Heart left ventricle (tissue), 16 donors: Measurements from ENCODE around the gene TCEANC. TPM values are rescaled to one million over a fixed set of nuclear protein-coding genes. Genes with fewer than 3 reads are reported as not detected.

Source experiments
- ATAC-seq, 4 donors: fragments of 200-7000 bp; cut with Tn5 transposase; one replicate each; pipeline ENCODE4 v1.9.1; 2020 to 2022; ENCODE audit warnings: moderate library complexity in 4 of 4, mild to moderate bottlenecking in 3 of 4, moderate number of reproducible peaks in 1 of 4
- DNase-seq, 5 donors: peaks; one replicate each; pipeline ENCODE4 v3.0.0-alpha.2; 2020
- H3K27ac ChIP-seq, 12 donors: fragments of 200-600 bp; sonication (generic) in 4 of 12; one replicate each; pipeline versions ENCODE4 v1.5.0 to v1.8.0; 2016 to 2022; ENCODE audit warnings: mild to moderate bottlenecking in 2 of 12
- H3K27me3 ChIP-seq, 9 donors: fragments of 200-600 bp; sonication (generic) in 2 of 9; one replicate each; pipeline versions ENCODE4 v1.5.1 to v1.8.0; 2016 to 2022; ENCODE audit warnings: mild to moderate bottlenecking in 3 of 9
- H3K36me3 ChIP-seq, 9 donors: fragments of 200-600 bp; sonication (generic) in 2 of 9; one replicate each; pipeline versions ENCODE4 v1.5.0 to v1.8.0; 2018 to 2022; ENCODE audit warnings: mild to moderate bottlenecking in 2 of 9
- H3K4me1 ChIP-seq, 12 donors: fragments of 200-600 bp; sonication (generic) in 4 of 12; one replicate each; pipeline versions ENCODE4 v1.5.0 to v1.8.0; 2016 to 2022; ENCODE audit warnings: mild to moderate bottlenecking in 3 of 12
- H3K4me3 ChIP-seq, 12 donors: fragments of 200-600 bp; sonication (generic) in 4 of 12; one replicate each; pipeline versions ENCODE4 v1.5.0 to v1.8.0; 2017 to 2022; ENCODE audit warnings: mild to moderate bottlenecking in 9 of 12, moderate library complexity in 4 of 12
- H3K9me3 ChIP-seq, 12 donors: fragments of 200-600 bp; sonication (generic) in 4 of 12; one replicate each; pipeline versions ENCODE4 v1.5.0 to v1.8.0; 2016 to 2022; ENCODE audit warnings: mild to moderate bottlenecking in 1 of 12
- POLR2A ChIP-seq, 2 donors: fragments of 450-650 bp; IDR thresholded peaks; one replicate each; pipeline ENCODE4 v1.6.1; 2017; ENCODE audit warnings: antibody characterized with exemption in 2 of 2, mild to moderate bottlenecking in 2 of 2, moderate library complexity in 2 of 2
- WGBS, 4 donors: extraction: QIAGEN DNeasy Blood & Tissue Kit in 2 of 4; methylation state at CpG; one replicate each; pipeline versions ENCODE4 v1.1.5 to v1.1.7; 2013 to 2018; 5-methylcytosine and 5-hydroxymethylcytosine counted together
- intact Hi-C, 10 donors: fragments of 100-400 bp; cut with DNase I; formaldehyde crosslinking; loops; one replicate each; pipeline versions ENCODE4 v1.11.1 to v1.14.2; 2022
- polyA plus RNA-seq, 2 donors: library from polyadenylated mRNA; stranded (reverse); fragments of 200-250 nt; gene quantifications; one replicate each; pipeline ENCODE4 v1.2.3, GENCODE V29; 2013
- total RNA-seq, 9 donors: library from RNA; depleted of rRNA in 2 of 9; stranded (reverse); fragments of >200 nt in 2 of 9; fragmentation: NEBNext Ultra II Directional in 3 of 9; extraction: Animal tissue kit (Norgen Biotek cat#: 25700) in 3 of 9; gene quantifications; one replicate each; pipeline versions ENCODE4 v1.1.0 to v1.2.4, GENCODE V29; 2016 to 2023
- TF ChIP-seq, protein P1 (sequence below), 12 donors: fragments of 200-600 bp; sonication (generic) in 4 of 12; IDR thresholded peaks; one replicate each; pipeline versions ENCODE4 v1.5.0 to v1.8.0; 2018 to 2022; ENCODE audit warnings: antibody characterized with exemption in 12 of 12, mild to moderate bottlenecking in 5 of 12
- donor health status: ischemic (EF 13 %, LVEDD 7.1; RV severe dilation, severe dysfunction).
- donor health status: healthy with polysubstance abuse.
- donor health status: DM: no; HTN: yes; CAD: no.
- donor health status: DM: no; HTN: no; CAD: no.
- donor health status: ischemic (EF 25% LVEDD 6.9; RV normal size, moderate dysfunction).
- donor health status: ischemic (EF 25% LVEDD 5.7; RV mildly dilated, moderate dysfunction).
- donor health status: healthy.
- donor health status: DM: yes; HTN: yes; CAD: no.
- donor health status: ischemic (EF 35%, LVEDD 5.7; RV mildly dilated, moderate dysfunction).
- donor health status: nonischemic (EF 11% LVEDD 7.7; RV severe dilation, severe dysfunction).
- donor health status: DM: yes; HTN: yes; CAD: no.
- donor health status: PGD.
- donor health status: ischemic (EF 29% LVEDD 5.4; RV normal size, mild dysfunction).
- donor health status: nonischemic (EF 23%, LVEDD 6.1; RV moderate dilation, normal function).

Gene TCEANC
- total and polyA plus RNA-seq, 11 donors: 1.0 to 6.8 (median 3.9) TPM

DNA sequence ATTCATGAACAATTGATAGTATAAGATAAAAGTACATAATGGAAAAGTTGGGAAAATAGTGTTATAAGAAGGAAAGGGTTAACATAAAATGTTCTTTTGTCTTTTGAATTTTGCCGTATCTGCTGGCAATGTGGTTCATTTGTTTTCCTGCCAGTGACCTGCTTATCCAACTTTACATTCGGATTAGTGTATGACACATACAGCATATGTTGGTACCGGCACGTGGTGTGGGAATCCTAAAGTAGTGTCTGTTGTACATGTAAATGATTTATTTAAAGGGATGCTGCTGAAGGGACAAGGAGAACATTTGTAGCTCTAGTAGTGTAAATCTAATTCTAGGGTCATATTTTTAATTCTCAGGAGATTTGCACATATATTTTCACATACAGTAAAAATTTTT lies 47.4 kb downstream of the TCEANC start:
- no peak overlapping the region for H3K4me3 ChIP-seq
- H3K36me3 ChIP-seq: peaks cover 0 to 15% (median 0%) of the 10 kb centered on the region in 9 donors
- intact Hi-C loops: no loop called here
- ATAC-seq (no peak), DNase-seq (no peak)
- TF ChIP-seq POLR2A (IDR thresholded peaks at IDR 0.05): no peak
- TF ChIP-seq, protein P1, sequence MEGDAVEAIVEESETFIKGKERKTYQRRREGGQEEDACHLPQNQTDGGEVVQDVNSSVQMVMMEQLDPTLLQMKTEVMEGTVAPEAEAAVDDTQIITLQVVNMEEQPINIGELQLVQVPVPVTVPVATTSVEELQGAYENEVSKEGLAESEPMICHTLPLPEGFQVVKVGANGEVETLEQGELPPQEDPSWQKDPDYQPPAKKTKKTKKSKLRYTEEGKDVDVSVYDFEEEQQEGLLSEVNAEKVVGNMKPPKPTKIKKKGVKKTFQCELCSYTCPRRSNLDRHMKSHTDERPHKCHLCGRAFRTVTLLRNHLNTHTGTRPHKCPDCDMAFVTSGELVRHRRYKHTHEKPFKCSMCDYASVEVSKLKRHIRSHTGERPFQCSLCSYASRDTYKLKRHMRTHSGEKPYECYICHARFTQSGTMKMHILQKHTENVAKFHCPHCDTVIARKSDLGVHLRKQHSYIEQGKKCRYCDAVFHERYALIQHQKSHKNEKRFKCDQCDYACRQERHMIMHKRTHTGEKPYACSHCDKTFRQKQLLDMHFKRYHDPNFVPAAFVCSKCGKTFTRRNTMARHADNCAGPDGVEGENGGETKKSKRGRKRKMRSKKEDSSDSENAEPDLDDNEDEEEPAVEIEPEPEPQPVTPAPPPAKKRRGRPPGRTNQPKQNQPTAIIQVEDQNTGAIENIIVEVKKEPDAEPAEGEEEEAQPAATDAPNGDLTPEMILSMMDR (IDR thresholded peaks at IDR 0.05): no peak
- WGBS, 4 donors: 40 to 52% (median 43%) methylated on average over 4 of the region's 4 CpGs
- no peak overlapping the region for H3K27ac ChIP-seq
- H3K9me3 ChIP-seq: no peaks in the 10 kb centered on the region
- peaks cover 0 to 63% (median 23%) of the 10 kb centered on the region in 12 donors for H3K4me1 ChIP-seq
- peaks cover 0 to 8% (median 0%) of the 10 kb centered on the region in 9 donors for H3K27me3 ChIP-seq

DNA sequence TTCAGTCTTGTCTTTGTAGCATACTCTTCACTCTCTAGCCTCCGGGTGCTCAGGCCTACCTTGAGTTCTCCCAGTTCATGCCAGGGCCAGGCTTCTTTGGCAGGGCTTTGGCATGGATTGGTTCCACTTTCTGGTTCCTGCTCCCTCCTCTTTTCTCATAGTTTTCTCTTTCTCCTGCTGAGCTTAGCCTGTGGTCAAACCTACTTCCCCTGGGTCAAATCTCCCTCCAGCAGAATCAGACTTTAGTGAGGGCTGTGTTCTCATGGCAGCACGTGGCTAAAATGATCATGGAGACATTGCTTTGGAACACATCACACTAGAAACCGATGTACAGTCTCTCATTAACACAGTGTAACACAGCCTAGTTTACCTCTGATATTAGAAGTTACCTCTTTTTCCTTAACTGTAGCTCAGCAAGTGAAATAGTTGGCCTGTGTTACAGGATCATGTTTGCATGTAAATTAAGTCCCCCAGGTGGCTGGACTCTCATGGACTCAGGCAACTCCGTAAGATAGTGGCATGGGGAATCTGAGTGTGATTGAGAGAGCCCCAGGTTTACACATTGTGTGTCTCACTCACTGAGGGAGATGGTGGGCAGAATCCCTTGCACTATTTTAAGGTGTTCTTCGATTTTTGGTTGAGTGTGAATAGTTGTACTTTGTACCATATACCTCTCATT lies 49.3 kb downstream of the TCEANC start:
- Histone ChIP-seq H3K9me3 (no peaks in the 10 kb centered on the region), H3K4me1 (peaks cover 0 to 56% (median 22%) of the 10 kb centered on the region in 12 donors), H3K36me3 (peaks cover 0 to 19% (median 0%) of the 10 kb centered on the region in 9 donors), H3K27ac (no peak overlapping the region), H3K4me3 (no peak overlapping the region), H3K27me3 (no peaks in the 10 kb centered on the region)
- 64 to 84% (median 73%) methylated on average over 5 of the region's 5 CpGs for WGBS, 4 donors
- TF ChIP-seq, protein P1 (IDR thresholded peaks at IDR 0.05): no peak
- TF ChIP-seq POLR2A (IDR thresholded peaks at IDR 0.05): no peak
- intact Hi-C loops: no loop called here
- no peak for ATAC-seq
- DNase-seq: no peak

DNA sequence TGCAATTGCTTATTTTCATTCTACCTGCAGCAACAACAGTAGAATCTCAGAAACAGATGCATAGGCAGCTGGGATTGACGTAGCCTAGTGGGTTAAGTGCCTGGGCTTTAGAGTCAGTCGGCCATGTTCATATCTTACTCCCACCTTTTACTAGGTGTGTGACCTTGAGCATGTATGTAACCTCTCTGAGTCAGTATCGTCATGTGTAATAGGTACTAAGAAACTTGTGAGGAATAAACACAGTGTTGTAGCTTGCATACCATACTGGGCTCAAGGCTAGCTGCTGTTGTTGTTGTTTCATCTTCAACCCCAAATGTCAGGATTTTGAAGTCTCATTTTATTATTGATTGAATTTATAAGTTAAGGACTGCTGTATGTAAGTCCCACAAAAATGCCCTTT lies 50.2 kb downstream of the TCEANC start:
- DNase-seq (no peak), ATAC-seq (no peak)
- Histone ChIP-seq H3K4me1 (peaks cover 0 to 51% (median 21%) of the 10 kb centered on the region in 12 donors), H3K4me3 (no peak overlapping the region), H3K27me3 (no peaks in the 10 kb centered on the region), H3K27ac (no peak overlapping the region), H3K36me3 (peaks cover 0 to 19% (median 0%) of the 10 kb centered on the region in 9 donors), H3K9me3 (no peaks in the 10 kb centered on the region)
- TF ChIP-seq, protein P1 (IDR thresholded peaks at IDR 0.05): no peak
- TF ChIP-seq POLR2A (IDR thresholded peaks at IDR 0.05): no peak
- 66 to 71% (median 68%) methylated on average over 3 of the region's 3 CpGs for WGBS, 4 donors
- intact Hi-C loops: no loop called here

- DNase-seq: no peak
- TF ChIP-seq, protein P1 (IDR thresholded peaks at IDR 0.05): no peak
- TF ChIP-seq POLR2A (IDR thresholded peaks at IDR 0.05): no peak
- no peak overlapping the region for H3K27ac ChIP-seq
- H3K27me3 ChIP-seq: no peaks in the 10 kb centered on the region
- intact Hi-C loops: no loop called here
- WGBS, 4 donors: 36 to 56% (median 45%) methylated on average over 3 of the region's 3 CpGs
- H3K36me3 ChIP-seq: peaks cover 0 to 19% (median 0%) of the 10 kb centered on the region in 9 donors
- H3K9me3 ChIP-seq: no peaks in the 10 kb centered on the region
- H3K4me3 ChIP-seq: no peak overlapping the region
- ATAC-seq: no peak
- peaks cover 0 to 47% (median 19%) of the 10 kb centered on the region in 12 donors for H3K4me1 ChIP-seq
These were observed 50.6 kb downstream of the TCEANC start for GRCh38 chrX:13703589-13703988.
